Dendritic cell treated with granulocyte-macrophage colony-stimulating factor and Interleukin-4, amounts not matched to agents 40 ng/mL and 50 ng/mL, for 4 days (primary cell): ENCODE results near the gene VPS26B.

Source experiments
- H3K27ac Mint-ChIP-seq: one replicate; pipeline ENCODE4 v1.8.0; 2022; ENCODE audit warnings: mild to moderate bottlenecking, mixed read lengths
- H3K27me3 Mint-ChIP-seq: one replicate; pipeline ENCODE4 v1.8.0; 2022; ENCODE audit warnings: mild to moderate bottlenecking, mixed read lengths
- H3K36me3 Mint-ChIP-seq: one replicate; pipeline ENCODE4 v1.8.0; 2022; ENCODE audit warnings: low read depth, mixed read lengths
- H3K4me1 Mint-ChIP-seq: one replicate; pipeline ENCODE4 v1.8.0; 2022; ENCODE audit warnings: low read depth, mixed read lengths
- H3K4me3 Mint-ChIP-seq: one replicate; pipeline ENCODE4 v1.8.0; 2022; ENCODE audit warnings: mild to moderate bottlenecking, moderate library complexity, mixed read lengths
- H3K9me3 Mint-ChIP-seq: one replicate; pipeline ENCODE4 v1.8.0; 2022; ENCODE audit warnings: mixed read lengths
- intact Hi-C: fragments of 100-400 bp; cut with micrococcal nuclease; formaldehyde crosslinking; loops from one replicate; pipeline ENCODE4 v1.15.0; 2022

Gene VPS26B

GRCh38 chr11:134240592-134240991 is 16.1 kb downstream of the VPS26B start:
- H3K36me3 Mint-ChIP-seq, result peaks cover 93% of the 10 kb centered on the region
- H3K27ac Mint-ChIP-seq, result no peak overlapping the region
- no peaks in the 10 kb centered on the region for H3K27me3 Mint-ChIP-seq
- no peaks in the 10 kb centered on the region for H3K9me3 Mint-ChIP-seq
- intact Hi-C loops, result no loop called here
- H3K4me3 Mint-ChIP-seq, result no peak overlapping the region
- no peaks in the 10 kb centered on the region for H3K4me1 Mint-ChIP-seq

- no peak overlapping the region for H3K27ac Mint-ChIP-seq
- H3K4me3 Mint-ChIP-seq, result no peak overlapping the region
- H3K9me3 Mint-ChIP-seq, result no peaks in the 10 kb centered on the region
- H3K27me3 Mint-ChIP-seq, result no peaks in the 10 kb centered on the region
- no peaks in the 10 kb centered on the region for H3K4me1 Mint-ChIP-seq
- H3K36me3 Mint-ChIP-seq, result peaks cover 95% of the 10 kb centered on the region
- intact Hi-C loops, result no loop called here
Observed at GRCh38 chr11:134242376-134242775, 17.9 kb downstream of the VPS26B start.

GRCh38 chr11:134243913-134244312 is 19.4 kb downstream of the VPS26B start:
- Mint-ChIP-seq H3K4me1 (no peaks in the 10 kb centered on the region), H3K27me3 (no peaks in the 10 kb centered on the region), H3K4me3 (no peak overlapping the region)

GRCh38 chr11:134244593-134244992 is 20.1 kb downstream of the VPS26B start:
- Mint-ChIP-seq H3K9me3 (no peaks in the 10 kb centered on the region), H3K4me3 (no peak overlapping the region), H3K27ac (no peak overlapping the region), H3K36me3 (peaks cover 98% of the 10 kb centered on the region), H3K27me3 (no peaks in the 10 kb centered on the region), H3K4me1 (no peaks in the 10 kb centered on the region)
- intact Hi-C loops, result no loop called here

More at GRCh38 chr11:134243913-134244312, 19.4 kb downstream of the VPS26B start:
- H3K9me3 Mint-ChIP-seq, result no peaks in the 10 kb centered on the region
- intact Hi-C loops, result no loop called here
- peaks cover 98% of the 10 kb centered on the region for H3K36me3 Mint-ChIP-seq
- H3K27ac Mint-ChIP-seq, result no peak overlapping the region

GRCh38 chr11:134245434-134245833 is 21.0 kb downstream of the VPS26B start:
- no peak overlapping the region for H3K4me3 Mint-ChIP-seq
- H3K27ac Mint-ChIP-seq, result no peak overlapping the region
- H3K27me3 Mint-ChIP-seq, result no peaks in the 10 kb centered on the region
- peaks cover 96% of the 10 kb centered on the region for H3K36me3 Mint-ChIP-seq
- no peaks in the 10 kb centered on the region for H3K9me3 Mint-ChIP-seq
- intact Hi-C loops, result no loop called here
- no peaks in the 10 kb centered on the region for H3K4me1 Mint-ChIP-seq

GRCh38 chr11:134246100-134246499 is 21.6 kb downstream of the VPS26B start:
- H3K9me3 Mint-ChIP-seq, result no peaks in the 10 kb centered on the region
- H3K4me1 Mint-ChIP-seq, result no peaks in the 10 kb centered on the region
- intact Hi-C loops, result no loop called here
- peaks cover 91% of the 10 kb centered on the region for H3K36me3 Mint-ChIP-seq
- H3K27ac Mint-ChIP-seq, result no peak overlapping the region
- H3K27me3 Mint-ChIP-seq, result no peaks in the 10 kb centered on the region
- no peak overlapping the region for H3K4me3 Mint-ChIP-seq

GRCh38 chr11:134246678-134247077 is 22.2 kb downstream of the VPS26B start:
- intact Hi-C loops, result no loop called here
- no peaks in the 10 kb centered on the region for H3K27me3 Mint-ChIP-seq

GRCh38 chr11:134248910-134249480 is 24.5 kb downstream of the VPS26B start:
- H3K4me3 Mint-ChIP-seq, result no peak overlapping the region
- H3K27ac Mint-ChIP-seq, result no peak overlapping the region
- intact Hi-C loops, result no loop called here

More at GRCh38 chr11:134246678-134247077, 22.2 kb downstream of the VPS26B start:
- H3K36me3 Mint-ChIP-seq, result peaks cover 85% of the 10 kb centered on the region
- H3K27ac Mint-ChIP-seq, result no peak overlapping the region
- H3K4me3 Mint-ChIP-seq, result no peak overlapping the region
- no peaks in the 10 kb centered on the region for H3K9me3 Mint-ChIP-seq
- H3K4me1 Mint-ChIP-seq, result no peaks in the 10 kb centered on the region

GRCh38 chr11:134250246-134250645 is 25.8 kb downstream of the VPS26B start:
- no peak overlapping the region for H3K4me3 Mint-ChIP-seq
- H3K36me3 Mint-ChIP-seq, result peaks cover 57% of the 10 kb centered on the region
- no peaks in the 10 kb centered on the region for H3K27me3 Mint-ChIP-seq
- H3K27ac Mint-ChIP-seq, result no peak overlapping the region
- intact Hi-C loops, result loop anchor here (10.0 kb wide), 1 partner anchor 45 kb away; no protein-coding TSS in a partner anchor
- H3K4me1 Mint-ChIP-seq, result peaks cover 22% of the 10 kb centered on the region
- no peaks in the 10 kb centered on the region for H3K9me3 Mint-ChIP-seq

More at GRCh38 chr11:134248910-134249480, 24.5 kb downstream of the VPS26B start:
- Mint-ChIP-seq H3K9me3 (no peaks in the 10 kb centered on the region), H3K36me3 (peaks cover 70% of the 10 kb centered on the region), H3K4me1 (peaks cover 10% of the 10 kb centered on the region), H3K27me3 (no peaks in the 10 kb centered on the region)

GRCh38 chr11:134250675-134251074 is 26.2 kb downstream of the VPS26B start:
- no peaks in the 10 kb centered on the region for H3K9me3 Mint-ChIP-seq
- no peaks in the 10 kb centered on the region for H3K27me3 Mint-ChIP-seq
- H3K4me3 Mint-ChIP-seq, result no peak overlapping the region
- H3K4me1 Mint-ChIP-seq, result peaks cover 22% of the 10 kb centered on the region
- intact Hi-C loops, result loop anchor here (10.0 kb wide), 1 partner anchor 46 kb away; no protein-coding TSS in a partner anchor
- H3K36me3 Mint-ChIP-seq, result peaks cover 53% of the 10 kb centered on the region
- H3K27ac Mint-ChIP-seq, result no peak overlapping the region

GRCh38 chr11:134252346-134253187 is 28.1 kb downstream of the VPS26B start:
- H3K36me3 Mint-ChIP-seq, result peaks cover 40% of the 10 kb centered on the region
- H3K27ac Mint-ChIP-seq, result peak overlapping the region; percentile 84
- no peaks in the 10 kb centered on the region for H3K9me3 Mint-ChIP-seq
- H3K4me1 Mint-ChIP-seq, result peaks cover 22% of the 10 kb centered on the region
- H3K27me3 Mint-ChIP-seq, result no peaks in the 10 kb centered on the region
- H3K4me3 Mint-ChIP-seq, result peak overlapping the region; percentile 96
- intact Hi-C loops, result loop anchor here (1.0 to 10.0 kb wide), 2 partner anchors 28 to 48 kb away; partner anchors contain the start of gene VPS26B

GRCh38 chr11:134253188-134253993 is 28.9 kb downstream of the VPS26B start, which contains the start of the genes ACAD8 and THYN1:
ACAD8 (plus strand) TSS chr11:134253568; CDS start chr11:134253601, 33 bp downstream.
THYN1 (minus strand) TSS chr11:134253352; CDS start chr11:134252882, 470 bp downstream.
- Mint-ChIP-seq H3K27me3 (peaks cover 2% of the 10 kb centered on the region), H3K4me3 (peak within 1 kb of the TSS; percentile 96), H3K36me3 (peaks cover 37% of the 10 kb centered on the region), H3K9me3 (no peaks in the 10 kb centered on the region), H3K27ac (peak within 1 kb of the TSS; percentile 84), H3K4me1 (peaks cover 27% of the 10 kb centered on the region)
- intact Hi-C loops, result loop anchor here (1.0 to 10.0 kb wide), 2 partner anchors 29 to 49 kb away; partner anchors contain the start of gene VPS26B

- Mint-ChIP-seq H3K27ac (no peak overlapping the region), H3K27me3 (peaks cover 5% of the 10 kb centered on the region), H3K4me3 (peak overlapping the region; percentile 96), H3K4me1 (peaks cover 29% of the 10 kb centered on the region), H3K9me3 (no peaks in the 10 kb centered on the region), H3K36me3 (peaks cover 37% of the 10 kb centered on the region)
- intact Hi-C loops, result loop anchor here (10.0 kb wide), 1 partner anchor 50 kb away; no protein-coding TSS in a partner anchor
Observed at GRCh38 chr11:134254433-134255183, 30.1 kb downstream of the VPS26B start.
